ENCODE results near the gene GPR62.
A peak's percentile ranks its signal among the peaks of the same experiment; 100 is the strongest.

GPR62 gene

DNA sequence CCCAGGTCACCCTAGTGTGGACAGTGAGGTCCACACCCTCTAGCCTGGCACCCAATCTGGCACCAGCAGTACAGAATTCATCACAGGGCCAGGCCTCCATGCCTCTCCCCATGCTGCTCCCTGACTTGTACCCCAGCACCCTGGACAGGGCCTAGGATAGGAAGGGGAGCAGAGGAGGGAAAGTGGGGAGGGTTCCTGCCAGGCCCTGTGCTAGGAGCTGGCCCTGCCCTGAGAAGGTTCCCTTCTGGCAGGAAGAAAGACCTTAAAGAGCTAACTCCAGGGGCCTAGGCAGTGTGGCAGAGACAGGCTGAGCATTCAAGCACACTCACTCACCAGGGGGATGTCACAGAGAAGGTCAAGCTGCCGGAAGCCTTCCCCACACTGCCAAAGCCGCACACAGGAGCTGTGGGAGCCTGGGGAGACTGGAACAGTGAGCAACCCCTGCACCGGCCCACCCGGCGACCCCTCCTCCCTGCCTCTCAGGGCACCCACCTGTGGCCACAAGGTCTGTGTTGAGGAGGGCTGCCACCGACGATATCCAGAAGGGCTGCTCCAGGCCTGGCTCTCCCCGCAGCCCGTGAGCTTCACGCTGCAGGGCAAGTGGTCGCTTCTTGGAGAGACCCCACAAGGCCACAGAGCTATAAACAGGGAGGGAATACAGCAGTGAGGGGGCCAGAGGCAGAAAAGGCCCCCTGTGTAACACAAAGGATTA, 20.9 kb upstream of the GPR62 start:
- no peak for TF ChIP-seq ZNF274 (IDR thresholded peaks at IDR 0.05; ENCODE audit: low read depth, low read length)
- H3K4me3 ChIP-seq (ENCODE audit: low read length) = no peak overlapping the region

DNA sequence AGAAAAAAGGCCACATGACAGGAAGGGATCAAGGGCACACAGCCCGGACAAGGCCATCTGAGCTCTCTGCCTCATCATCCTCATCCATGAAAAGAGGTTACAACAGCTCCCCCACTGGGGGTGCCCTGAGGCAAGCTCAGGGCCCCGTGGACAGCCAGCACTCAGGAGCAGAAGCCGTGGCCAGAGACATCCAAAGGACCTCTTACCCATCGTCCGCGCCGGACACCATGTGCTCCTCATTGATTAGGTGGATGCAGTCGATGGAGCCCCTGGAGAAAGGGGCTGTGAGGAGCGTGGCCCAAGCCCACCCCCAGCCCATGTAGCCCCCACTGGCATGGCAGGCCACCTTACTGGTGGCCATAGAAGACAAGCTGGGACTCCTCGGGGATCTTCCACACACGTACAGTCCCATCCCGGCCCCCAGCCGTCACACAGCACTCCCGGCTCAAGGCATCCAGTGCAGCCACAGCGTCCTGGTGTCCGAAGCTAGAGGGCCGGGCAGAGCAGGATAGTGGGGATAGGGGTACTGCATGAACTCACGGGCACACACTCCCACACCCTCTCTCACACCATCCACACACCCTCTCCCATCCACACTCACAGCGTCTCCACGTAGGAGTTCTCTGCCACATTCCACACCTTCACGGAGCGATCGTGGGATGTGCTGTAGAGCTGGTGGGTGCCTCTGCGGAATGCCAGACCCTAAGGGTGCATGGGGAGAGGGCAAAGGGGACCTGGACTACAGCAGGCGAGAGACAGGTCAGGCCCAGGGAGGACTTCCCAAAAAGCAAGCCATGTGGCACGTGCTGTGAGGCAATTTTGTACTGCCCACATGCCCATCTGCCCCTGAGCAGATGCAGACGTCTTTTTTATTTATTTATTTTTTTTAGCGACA, 19.9 kb upstream of the GPR62 start:
- H3K4me3 ChIP-seq (ENCODE audit: low read length) = no peak overlapping the region
- no peak for TF ChIP-seq ZNF274 (IDR thresholded peaks at IDR 0.05; ENCODE audit: low read depth, low read length)

DNA sequence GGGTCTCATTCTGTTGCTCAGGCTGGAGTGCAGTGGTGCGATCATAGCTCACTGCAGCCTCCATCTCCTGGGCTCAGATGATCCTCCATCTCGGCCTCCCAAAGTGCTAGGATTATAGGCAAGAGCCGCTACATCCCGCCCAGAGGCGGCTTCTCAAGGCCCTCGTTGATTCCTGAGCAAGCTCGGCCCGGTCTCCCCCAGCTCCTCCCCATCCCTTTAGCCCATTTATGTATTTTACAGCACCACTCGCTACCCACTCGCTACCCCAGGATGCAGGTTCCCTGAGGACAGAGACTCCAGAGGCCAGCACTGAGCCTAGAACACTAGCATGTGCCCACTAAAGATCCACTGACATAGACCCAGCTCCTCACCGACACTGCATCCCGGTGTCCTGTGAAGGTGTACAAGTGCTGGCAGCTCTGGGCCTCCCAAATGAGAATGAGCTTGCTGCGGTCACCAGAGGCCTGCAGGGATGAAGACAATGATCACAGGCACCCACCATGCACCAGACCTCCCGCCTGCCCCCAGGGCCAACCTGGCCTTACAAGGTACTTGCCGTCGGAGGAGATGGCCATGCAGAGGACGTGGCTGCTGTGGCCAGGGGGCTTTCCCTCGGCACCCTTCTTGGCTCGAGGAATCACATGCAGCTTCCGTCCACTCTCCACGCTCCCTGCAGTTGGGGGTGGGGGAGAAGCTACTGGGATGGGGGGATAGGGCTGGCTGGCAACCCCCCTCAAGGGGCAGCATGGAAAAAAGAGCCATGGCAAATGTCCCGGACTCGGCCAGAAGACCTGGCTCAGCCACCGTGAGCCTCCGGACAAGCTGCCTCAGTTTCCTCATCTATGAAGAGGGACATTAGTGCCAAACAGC, 19.1 kb upstream of the GPR62 start:
- no peak for TF ChIP-seq ZNF274 (IDR thresholded peaks at IDR 0.05; ENCODE audit: low read depth, low read length)
- H3K4me3 ChIP-seq (ENCODE audit: low read length) = no peak overlapping the region

DNA sequence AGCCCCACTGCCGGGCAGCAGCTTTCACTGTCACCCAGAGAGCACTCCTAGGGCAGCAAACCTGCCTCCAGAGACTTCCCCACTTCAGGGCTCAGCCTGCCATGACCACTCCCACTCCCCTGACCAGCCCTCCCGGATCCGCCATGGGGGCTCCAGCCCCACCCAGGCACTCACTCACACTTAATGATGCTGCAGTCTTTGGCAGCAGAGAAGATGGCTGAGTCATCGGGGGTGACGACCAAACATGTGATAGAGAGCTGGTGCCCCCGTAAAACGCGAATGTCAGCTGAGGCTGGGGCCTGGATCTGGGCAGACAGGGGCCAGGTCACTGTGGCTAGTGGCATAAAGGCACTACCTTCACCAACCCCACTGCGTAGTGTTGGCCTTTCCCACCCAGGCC, 18.2 kb upstream of the GPR62 start:
- H3K4me3 ChIP-seq (ENCODE audit: low read length) = no peak overlapping the region
- no peak for TF ChIP-seq ZNF274 (IDR thresholded peaks at IDR 0.05; ENCODE audit: low read depth, low read length)

DNA sequence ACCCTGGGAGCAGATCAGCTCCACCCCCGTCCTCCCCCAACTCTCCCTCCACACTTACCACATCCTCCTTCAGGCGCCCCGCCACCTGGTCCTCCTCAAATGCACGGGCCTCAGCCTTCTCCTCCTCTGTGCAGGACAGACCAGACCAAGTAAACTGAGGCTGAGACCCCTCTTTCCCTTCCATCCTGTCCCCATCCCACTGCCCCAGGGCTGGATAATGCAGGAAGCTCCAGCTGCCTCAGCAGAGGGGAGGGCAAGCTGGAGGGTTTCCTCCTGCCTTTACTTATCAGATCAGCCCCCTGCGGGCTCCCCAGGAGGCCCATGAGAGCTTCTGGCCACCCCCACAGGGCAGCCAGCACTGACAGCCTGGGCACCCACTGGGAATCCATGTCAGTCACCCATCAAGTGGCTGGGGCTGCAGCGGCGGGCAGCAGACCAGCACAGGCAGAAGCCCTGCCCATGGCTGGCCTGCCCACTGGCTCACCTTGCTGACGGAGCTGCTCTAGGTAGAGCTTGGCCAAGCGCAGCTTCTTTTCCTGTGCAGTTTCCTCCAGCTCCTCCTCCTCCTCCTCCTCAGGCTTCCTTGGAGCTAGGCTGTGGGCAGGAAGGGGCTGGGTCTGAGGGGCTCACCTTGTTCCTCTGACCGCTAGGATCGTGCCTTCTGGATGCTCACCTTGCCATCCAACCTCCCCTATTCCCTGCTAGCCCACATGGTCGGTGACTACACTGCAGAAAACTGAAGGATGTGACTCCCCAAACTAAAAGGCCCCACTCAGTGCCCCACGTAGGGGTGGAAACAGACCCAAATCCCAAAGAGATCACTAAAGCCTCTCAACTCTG, 17.4 kb upstream of the GPR62 start:
- TF ChIP-seq ZNF274 (IDR thresholded peaks at IDR 0.05; ENCODE audit: low read depth, low read length) = no peak
- no peak overlapping the region for H3K4me3 ChIP-seq (ENCODE audit: low read length)

DNA sequence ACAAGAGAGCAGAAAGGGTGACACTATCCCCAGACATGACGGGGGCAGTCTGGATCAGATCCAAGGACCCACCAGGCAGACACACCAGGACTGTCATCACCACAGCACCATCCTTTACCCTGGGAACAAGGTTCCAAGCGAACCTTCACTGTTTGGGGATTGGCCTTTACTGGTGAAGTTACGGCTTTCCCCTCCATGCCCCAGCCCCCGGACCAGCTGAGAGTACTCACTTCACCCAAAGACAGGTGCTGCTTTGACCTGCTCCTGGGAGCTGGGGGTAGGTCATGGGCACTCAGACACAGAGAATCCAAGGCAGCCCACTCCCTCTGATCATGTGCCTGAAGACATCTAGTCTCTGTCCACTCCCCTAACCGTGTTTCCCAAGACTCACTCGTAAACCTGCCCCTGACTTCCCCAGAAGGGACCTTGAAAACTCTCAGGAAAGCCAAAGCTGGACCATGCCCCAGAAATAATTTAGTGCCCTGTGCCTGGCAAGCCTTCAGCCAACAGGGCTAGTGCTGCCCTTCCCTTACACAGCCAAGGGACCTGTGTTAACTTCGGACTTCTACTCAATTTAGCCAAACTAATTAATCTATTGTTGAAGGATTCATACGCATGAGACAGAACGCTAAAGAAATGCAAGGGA, 16.3 kb upstream of the GPR62 start:
- no peak for TF ChIP-seq ZNF274 (IDR thresholded peaks at IDR 0.05; ENCODE audit: low read depth, low read length)
- no peak overlapping the region for H3K4me3 ChIP-seq (ENCODE audit: low read length)

DNA sequence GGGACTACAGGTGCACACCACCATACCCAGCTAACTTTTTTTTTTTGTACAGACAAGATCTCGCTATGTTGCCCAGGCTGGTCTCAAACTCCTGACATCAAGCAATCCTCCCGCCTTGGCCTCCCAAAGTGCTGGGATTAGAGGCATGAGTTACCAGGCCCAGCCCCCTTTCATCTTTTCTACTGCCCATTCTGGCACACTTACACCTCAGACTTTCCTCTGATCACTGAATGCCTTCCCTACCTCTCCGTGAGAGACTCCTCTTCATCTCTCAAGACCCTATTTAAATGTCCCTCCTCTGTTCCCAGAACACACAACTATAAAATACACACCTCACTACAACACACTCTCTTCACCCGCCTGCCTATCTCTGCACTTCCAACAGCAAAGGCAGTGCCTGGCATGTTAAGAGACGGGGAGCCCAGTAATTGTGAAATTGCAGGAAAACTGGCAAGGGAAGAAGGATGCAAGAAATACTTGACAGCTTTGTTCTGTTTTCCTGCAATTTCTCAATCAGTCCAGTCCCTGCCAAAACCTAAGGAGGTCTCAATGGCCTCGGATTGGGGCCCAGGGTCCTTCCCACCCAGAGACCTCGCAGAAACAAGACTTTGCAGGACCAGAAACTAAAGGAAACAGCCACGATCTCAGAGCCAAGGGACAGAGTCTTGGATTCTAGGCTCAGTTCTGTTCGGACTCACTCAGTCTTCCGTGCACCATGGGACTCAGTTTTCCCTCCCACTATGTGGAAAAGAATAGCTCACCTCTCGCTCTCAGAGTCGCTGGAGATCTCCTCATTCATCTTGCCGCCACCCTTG, 14.3 kb upstream of the GPR62 start:
- H3K4me3 ChIP-seq (ENCODE audit: low read length) = peak overlapping the region; percentile 73
- no peak for TF ChIP-seq ZNF274 (IDR thresholded peaks at IDR 0.05; ENCODE audit: low read depth, low read length)

DNA sequence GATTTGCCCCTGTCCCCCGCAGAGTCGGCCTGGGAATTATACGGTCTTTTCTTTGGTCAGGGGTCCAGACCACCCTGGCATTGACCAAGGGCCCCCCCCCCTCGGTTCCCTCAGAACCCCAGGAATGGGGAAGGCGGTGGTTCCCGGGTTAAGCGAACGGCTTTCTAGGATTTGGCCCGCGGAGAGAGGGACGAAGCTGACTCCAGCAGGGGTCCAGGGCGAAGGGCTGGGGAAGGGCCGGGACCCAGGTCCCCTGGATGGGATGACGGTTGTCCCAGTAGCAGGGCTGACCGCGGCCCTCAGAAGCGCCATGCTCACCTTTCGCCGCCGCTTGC, 13.8 kb upstream of the GPR62 start:
- TF ChIP-seq ZNF274 (IDR thresholded peaks at IDR 0.05; ENCODE audit: low read depth, low read length) = no peak
- peak overlapping the region; percentile 73 for H3K4me3 ChIP-seq (ENCODE audit: low read length)

DNA sequence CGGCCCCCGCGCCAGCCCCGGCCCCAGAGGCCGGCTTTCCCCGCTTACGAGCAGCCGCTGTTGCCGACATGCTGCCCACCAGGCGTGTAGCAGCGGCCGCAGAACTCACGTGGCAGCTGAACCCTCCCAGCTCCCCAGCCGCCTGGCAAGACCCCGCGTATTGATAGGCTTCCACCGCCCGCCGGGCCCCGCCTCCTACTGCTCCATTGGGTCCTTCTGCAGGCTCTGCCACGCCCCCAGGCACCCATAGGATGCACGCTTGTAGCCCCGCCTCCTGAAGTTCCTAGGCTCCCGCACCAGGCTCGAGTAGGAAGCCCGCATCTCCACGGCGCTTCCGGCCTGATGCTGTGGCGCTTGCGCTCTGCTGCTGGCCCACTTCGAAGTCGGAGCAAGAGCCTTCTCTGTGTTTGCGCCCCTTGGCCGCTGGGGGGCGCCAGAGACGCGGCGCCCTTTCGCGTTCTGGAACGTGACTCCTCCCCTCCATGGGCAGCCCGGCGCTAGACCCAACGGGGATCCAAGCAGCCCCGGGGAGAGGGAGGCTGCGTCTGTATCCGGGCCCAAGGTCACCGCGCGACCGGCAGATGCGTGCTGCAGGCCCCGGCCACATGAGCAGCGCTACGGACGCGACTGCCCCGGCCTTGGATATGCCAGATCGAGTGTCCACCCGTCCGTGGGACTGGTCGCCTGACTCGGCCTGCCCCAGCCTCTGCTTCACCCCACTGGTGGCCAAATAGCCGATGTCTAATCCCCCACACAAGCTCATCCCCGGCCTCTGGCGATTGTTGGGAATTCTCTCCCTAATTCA, 13.2 kb upstream of the GPR62 start, which contains the start of the genes PARP3 and RRP9:
Gene PARP3, plus strand, starts transcription at position 566 of the 805 bp plus-strand sequence. CDS start 993 bp downstream, outside the sequence.
Gene RRP9, minus strand, starts transcription at position 107 of the 805 bp plus-strand sequence. Its CDS starts 37 bp downstream, at position 70.
- TF ChIP-seq ZNF274 (IDR thresholded peaks at IDR 0.05; ENCODE audit: low read depth, low read length) = no peak
- H3K4me3 ChIP-seq (ENCODE audit: low read length) = peak within 1 kb of the TSS; percentile 73

DNA sequence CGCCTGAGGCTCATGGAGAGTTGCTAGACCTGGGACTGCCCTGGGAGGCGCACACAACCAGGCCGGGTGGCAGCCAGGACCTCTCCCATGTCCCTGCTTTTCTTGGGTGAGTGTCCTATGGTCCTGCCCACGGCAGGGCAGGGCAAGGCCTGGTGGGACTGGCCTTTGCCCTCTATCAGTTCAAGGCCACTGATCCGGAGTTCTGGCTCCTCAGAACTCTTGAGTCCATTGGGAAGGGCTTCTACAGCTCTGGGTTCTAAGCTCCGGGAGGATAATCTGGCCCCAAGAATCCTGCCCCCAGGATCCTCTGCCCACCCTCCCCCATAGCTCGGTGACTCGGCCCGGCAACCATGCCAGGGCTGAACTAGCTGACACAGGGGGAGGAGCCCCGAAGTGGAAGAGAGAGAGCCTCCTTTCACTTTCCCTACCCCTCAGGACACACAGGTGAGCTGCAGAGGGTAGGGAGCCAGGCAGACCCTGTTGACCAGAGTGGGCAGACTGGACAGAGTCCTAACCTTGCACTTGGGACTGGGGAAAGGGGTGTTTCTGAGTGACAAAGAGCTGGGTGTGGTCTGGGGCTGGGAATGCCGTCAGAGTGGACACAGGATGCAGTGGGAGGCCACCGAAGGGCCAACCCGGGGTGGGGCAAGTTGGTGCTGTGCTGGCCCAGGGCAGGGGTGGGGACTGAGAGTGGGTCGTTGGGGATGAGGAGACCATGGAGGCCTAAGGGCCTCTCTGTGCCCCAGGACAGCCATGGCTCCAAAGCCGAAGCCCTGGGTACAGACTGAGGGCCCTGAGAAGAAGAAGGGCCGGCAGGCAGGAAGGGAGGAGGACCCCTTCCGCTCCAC, 12.4 kb upstream of the GPR62 start:
- H3K4me3 ChIP-seq (ENCODE audit: low read length) = peak overlapping the region; percentile 65; the same call in 1 of the 2 replicates
- TF ChIP-seq ZNF274 (IDR thresholded peaks at IDR 0.05; ENCODE audit: low read depth, low read length) = no peak

All from GM08714 (cell line).